ENCODE data around the gene CFI. TPM values are rescaled to one million over a fixed set of nuclear protein-coding genes. Genes with fewer than 3 reads are reported as not detected.

The CFI gene
- total and polyA plus RNA-seq, 9 of the 15 experiments (the other 6 are each of a cell fraction or from before 2014, with no cell fraction given), result 0.30 to 8.4 (median 0.95) TPM

GRCh38 chr4:109703664-109704361 is 98.0 kb downstream of the CFI start (continued):
- peak; percentile 18; the same call in 1 of the 2 replicates for TF ChIP-seq CREB5 (CRISPR knock-in tag; IDR thresholded peaks at IDR 0.05)
- TF ChIP-seq GABPA (tag; conservative IDR thresholded peaks at IDR 0.05; ENCODE audit: low read depth), result peak; percentile 19; the same call in 1 of the 2 replicates
- 0 out of 2 replicates have a peak, but pooled peaks have one; percentile 44 for TF ChIP-seq HMBOX1 (IDR thresholded peaks at IDR 0.05)
- TF ChIP-seq SPI1 (IDR thresholded peaks at IDR 0.05; ENCODE audit: borderline replicate concordance, low read depth, low read length), result peak; percentile 48; the same call in 1 of the 2 replicates
- TF ChIP-seq PHTF2 (CRISPR knock-in tag; IDR thresholded peaks at IDR 0.05), result no peak
- peak in 1 of 3 experiments; percentile 11; a peak in 1 of 6 replicates for TF ChIP-seq ZBTB11 (CRISPR knock-in tag; IDR thresholded peaks at IDR 0.05)

Measured in K562 (cell line).